CD4-positive, alpha-beta T cell treated with Interleukin-4 for 1 hour (primary cell): ENCODE data around the gene KLHL30.
"Not testable (repeated sequence)": the region's sequence is repeated elsewhere in the genome, so short reads cannot be mapped to it uniquely, and the experiment has no call there.

ENCODE experiments used
- DNase-seq, 2 donors: peaks; one replicate each; pipeline ENCODE4 v3.0.0-alpha.2; 2020 to 2022

The KLHL30 gene

GRCh38 chr2:238163481-238164198, 25.2 kb downstream of the KLHL30 start:
- DNase-seq, result no peak

- no peak for DNase-seq
Measured at GRCh38 chr2:238164906-238165287, 26.4 kb downstream of the KLHL30 start.

GRCh38 chr2:238165288-238165921, 26.9 kb downstream of the KLHL30 start:
- DNase-seq, result no peak

GRCh38 chr2:238166391-238167343, 28.2 kb downstream of the KLHL30 start:
- no peak for DNase-seq

GRCh38 chr2:238167344-238167715, 28.9 kb downstream of the KLHL30 start:
- no peak for DNase-seq

- DNase-seq, result no peak
Measured at GRCh38 chr2:238167761-238168160, 29.3 kb downstream of the KLHL30 start.

GRCh38 chr2:238168196-238169047, 30.0 kb downstream of the KLHL30 start:
- DNase-seq, result no peak

GRCh38 chr2:238169048-238169707, 30.7 kb downstream of the KLHL30 start:
- no peak for DNase-seq

- no peak for DNase-seq
Measured at GRCh38 chr2:238169708-238170251, 31.3 kb downstream of the KLHL30 start.

GRCh38 chr2:238170386-238171071, 32.1 kb downstream of the KLHL30 start:
- no peak for DNase-seq

GRCh38 chr2:238171072-238171431, 32.6 kb downstream of the KLHL30 start:
- not testable (repeated sequence) for DNase-seq

- no peak for DNase-seq
Measured at GRCh38 chr2:238171575-238172187, 33.2 kb downstream of the KLHL30 start.

GRCh38 chr2:238172439-238172838, 34.0 kb downstream of the KLHL30 start:
- no peak for DNase-seq

GRCh38 chr2:238173692-238174091, 35.2 kb downstream of the KLHL30 start:
- no peak for DNase-seq

GRCh38 chr2:238174291-238174690, 35.8 kb downstream of the KLHL30 start:
- no peak for DNase-seq

GRCh38 chr2:238174701-238175100, 36.2 kb downstream of the KLHL30 start:
- DNase-seq, result no peak

- no peak for DNase-seq
Measured at GRCh38 chr2:238176613-238177012, 38.1 kb downstream of the KLHL30 start.

- no peak for DNase-seq
Measured at GRCh38 chr2:238180554-238180953, 42.1 kb downstream of the KLHL30 start.

- no peak for DNase-seq
Measured at GRCh38 chr2:238182362-238182761, 43.9 kb downstream of the KLHL30 start.

- DNase-seq, result no peak
Measured at GRCh38 chr2:238183821-238184220, 45.4 kb downstream of the KLHL30 start.
